SK-N-SH (cell line): ENCODE data around the gene FUNDC1.

Experiments
- FOXJ3 ChIP-seq: sonication (generic); formaldehyde crosslinking; IDR thresholded peaks from 2 replicates; pipeline ENCODE4 v1.5.1; 2020; ENCODE audit warnings: mild to moderate bottlenecking, missing genetic modification reagents
- RXRA ChIP-seq: IDR thresholded peaks from 2 replicates; pipeline ENCODE4 v1.4.0; 2012; ENCODE audit warnings: low read depth, mild to moderate bottlenecking, borderline replicate concordance

DNA sequence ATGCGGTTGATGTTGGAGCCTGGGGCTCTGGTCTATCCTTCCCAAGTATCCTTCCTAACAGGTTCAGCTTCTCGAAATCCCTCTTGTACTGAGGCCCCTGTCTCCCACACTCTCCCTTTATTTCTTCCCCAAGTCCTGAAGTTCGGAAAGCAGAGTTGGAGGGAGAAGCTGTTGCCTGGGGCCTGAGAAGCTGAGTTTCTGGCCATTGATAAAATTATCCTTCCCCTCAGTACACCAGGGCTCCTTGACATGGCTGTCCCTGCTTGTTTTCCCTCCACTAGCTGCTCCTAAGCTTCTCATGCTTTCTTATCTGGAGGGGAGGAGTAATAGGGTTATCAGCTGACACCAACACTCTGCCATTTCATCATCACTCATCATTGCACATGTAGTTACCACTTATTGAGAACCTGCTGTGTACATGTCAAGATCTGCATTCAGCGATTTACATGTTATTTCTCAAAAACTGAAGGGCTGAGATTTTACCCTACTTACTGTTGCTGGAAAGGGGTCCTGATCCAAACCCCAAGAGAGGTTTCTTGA, 58.0 kb downstream of the FUNDC1 start:
- no peak for TF ChIP-seq RXRA
- no peak for TF ChIP-seq FOXJ3
